ENCODE results near the gene GPR3.

GRCh38 chr1:27365372-27366112 is 26.9 kb upstream of the GPR3 start:
- no peak for TF ChIP-seq CTCF (IDR thresholded peaks at IDR 0.05)
- TF ChIP-seq POLR2A (IDR thresholded peaks at IDR 0.05): no peak

Data from stomach (tissue), 4 donors.